NCI-H82 (cell line): ENCODE results near the gene VASP.

Experiments used
- DNase-seq: peaks from one replicate; lab custom pipeline; 2025; lab: John Stamatoyannopoulos, UW

Gene VASP

GRCh38 chr19:45506989-45507871 is at the start of gene VASP:
Gene VASP, plus strand, starts transcription at chr19:45507479. Its CDS starts 293 bp downstream, at chr19:45507772.
- peak; percentile 92 for DNase-seq

DNA sequence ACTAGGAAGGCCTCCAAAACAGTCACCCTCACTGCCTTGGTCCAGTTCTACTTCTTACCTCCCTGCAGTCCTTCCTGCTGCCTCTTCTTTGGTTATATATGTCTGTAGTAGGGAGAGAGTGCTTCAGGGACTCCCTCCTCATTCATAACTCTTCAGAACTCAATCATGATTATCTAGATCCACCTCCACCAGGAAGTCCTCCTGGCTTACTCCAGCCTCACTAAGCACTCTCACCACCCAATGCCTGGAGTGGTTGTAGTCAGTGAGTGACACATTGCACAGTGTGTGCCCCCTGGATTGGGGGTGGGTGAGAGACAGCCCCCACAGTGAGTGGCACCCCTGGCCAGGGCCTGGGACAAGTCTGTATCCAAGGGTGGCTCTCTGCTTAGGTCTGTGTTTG is 49.5 kb upstream of the VASP start:
- DNase-seq, result no peak

DNA sequence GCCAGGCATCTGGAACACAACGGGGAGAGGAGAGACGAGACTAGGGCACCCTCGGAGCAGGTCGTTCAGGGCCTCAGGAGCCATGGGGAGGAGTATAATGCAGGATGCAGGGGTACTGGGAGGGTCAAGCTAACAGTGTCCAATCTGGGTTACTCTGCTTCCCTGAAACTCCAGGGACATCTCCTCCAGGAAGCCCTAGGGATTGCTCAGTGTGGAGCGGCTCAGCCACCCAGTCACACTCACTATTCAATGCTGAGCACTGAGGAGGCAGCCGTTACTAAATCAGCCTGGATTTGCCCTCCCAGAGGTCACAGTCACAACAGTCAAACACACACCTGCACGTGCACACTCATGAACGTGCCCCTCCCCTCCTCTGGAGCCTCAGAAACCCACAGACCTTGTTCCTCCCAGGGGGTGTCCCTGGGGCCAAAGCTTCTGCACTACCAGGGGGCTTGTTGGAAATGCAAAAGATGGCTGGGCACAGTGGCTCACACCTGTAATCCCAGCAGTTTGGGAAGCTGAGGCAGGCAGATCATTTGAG is 46.4 kb upstream of the VASP start:
- DNase-seq, result no peak

- DNase-seq, result no peak
Observed at GRCh38 chr19:45462174-45462573, 45.1 kb upstream of the VASP start.

GRCh38 chr19:45463241-45463640 is 44.0 kb upstream of the VASP start:
- DNase-seq, result no peak

GRCh38 chr19:45464274-45464673 is 43.0 kb upstream of the VASP start:
- DNase-seq, result no peak

DNA sequence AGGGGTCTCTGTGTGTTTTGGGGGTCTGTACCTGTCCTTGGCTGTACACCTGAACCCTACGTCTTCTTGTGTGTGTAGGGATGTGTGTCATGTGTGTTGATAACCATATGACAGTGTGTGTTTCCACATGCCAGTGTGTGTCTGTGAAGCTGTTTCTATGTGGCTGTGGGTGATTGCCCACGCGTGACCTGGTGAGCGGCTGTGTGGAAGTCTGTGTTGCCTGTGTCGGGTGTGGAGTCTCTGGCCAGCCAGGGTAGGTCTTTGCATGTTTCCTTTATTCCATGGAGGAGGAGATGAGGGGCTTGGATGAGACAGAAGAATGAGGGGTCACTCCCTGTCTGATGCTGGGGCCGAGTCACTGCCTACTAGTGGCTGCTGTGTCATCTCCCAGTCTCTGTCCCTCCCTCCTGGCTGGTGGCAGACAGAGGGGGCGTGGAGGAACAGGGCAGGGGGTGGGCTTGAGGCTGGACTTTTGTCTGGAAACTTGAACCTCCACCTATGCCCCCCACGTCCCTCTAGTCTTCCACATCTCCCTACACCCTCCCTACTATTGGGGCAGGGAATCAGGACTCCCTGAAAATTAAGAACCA is 42.3 kb upstream of the VASP start:
- DNase-seq, result no peak

- peak; percentile 55 for DNase-seq
Observed at GRCh38 chr19:45467115-45467455, 40.2 kb upstream of the VASP start.

- peak; percentile 97 for DNase-seq
Observed at GRCh38 chr19:45467456-45468158, 39.7 kb upstream of the VASP start, which contains the start of gene FOSB. Gene FOSB, plus strand, starts transcription at chr19:45467996. Its CDS starts 591 bp downstream, at chr19:45468587.

DNA sequence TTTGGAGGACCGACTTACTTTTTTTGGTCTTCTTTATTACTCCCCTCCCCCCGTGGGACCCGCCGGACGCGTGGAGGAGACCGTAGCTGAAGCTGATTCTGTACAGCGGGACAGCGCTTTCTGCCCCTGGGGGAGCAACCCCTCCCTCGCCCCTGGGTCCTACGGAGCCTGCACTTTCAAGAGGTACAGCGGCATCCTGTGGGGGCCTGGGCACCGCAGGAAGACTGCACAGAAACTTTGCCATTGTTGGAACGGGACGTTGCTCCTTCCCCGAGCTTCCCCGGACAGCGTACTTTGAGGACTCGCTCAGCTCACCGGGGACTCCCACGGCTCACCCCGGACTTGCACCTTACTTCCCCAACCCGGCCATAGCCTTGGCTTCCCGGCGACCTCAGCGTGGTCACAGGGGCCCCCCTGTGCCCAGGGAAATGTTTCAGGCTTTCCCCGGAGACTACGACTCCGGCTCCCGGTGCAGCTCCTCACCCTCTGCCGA is 39.1 kb upstream of the VASP start:
- peak; percentile 49 for DNase-seq

GRCh38 chr19:45468803-45469131 is 38.5 kb upstream of the VASP start:
- peak; percentile 79 for DNase-seq

GRCh38 chr19:45469132-45469944 is 37.9 kb upstream of the VASP start:
- DNase-seq, result peak; percentile 97

- DNase-seq, result no peak
Observed at GRCh38 chr19:45469945-45470761, 37.1 kb upstream of the VASP start.

DNA sequence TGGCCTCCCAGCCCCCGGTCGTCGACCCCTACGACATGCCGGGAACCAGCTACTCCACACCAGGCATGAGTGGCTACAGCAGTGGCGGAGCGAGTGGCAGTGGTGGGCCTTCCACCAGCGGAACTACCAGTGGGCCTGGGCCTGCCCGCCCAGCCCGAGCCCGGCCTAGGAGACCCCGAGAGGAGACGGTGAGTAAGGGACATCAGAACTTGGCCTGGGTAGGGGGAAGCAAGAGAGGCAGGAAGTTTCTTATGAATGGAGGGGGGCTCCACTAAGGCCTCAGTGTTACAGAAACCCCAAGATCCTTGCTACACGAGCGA is 36.6 kb upstream of the VASP start:
- no peak for DNase-seq

DNA sequence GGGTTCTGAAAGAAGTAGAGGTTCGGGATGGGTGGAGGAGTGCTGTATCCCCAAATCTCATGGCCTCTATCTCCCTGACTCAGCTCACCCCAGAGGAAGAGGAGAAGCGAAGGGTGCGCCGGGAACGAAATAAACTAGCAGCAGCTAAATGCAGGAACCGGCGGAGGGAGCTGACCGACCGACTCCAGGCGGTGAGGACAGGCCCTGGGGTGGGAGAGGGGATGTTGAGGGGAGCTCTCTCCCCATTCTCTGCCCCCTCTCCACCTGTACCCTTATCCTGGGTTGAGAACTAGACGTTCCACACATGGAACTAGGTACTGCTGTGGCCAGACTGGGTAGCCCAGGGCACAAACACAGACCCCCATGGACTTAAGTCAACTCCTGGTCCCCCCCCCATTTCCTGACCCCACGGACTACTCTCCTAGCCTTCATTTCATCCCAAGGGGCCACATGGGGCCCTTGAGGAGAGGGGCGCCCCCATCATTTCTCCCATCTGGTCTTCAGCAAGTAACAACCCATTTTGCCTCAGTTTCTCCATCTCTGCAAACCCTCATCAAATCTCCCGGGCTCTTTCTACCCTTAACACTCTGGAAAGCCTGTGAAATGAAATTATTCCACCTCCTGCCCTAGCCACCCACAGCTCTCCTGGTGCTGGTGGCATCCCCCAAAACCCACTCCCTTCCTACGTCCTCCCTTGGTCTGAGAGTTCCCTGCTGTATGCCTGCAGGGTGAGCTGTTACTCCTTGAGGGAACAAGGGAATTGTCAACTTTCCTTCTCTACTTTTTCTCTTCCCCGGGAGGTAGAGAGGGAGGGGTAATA is 36.0 kb upstream of the VASP start:
- DNase-seq, result no peak

- DNase-seq, result no peak
Observed at GRCh38 chr19:45471931-45472562, 35.2 kb upstream of the VASP start.

- DNase-seq, result no peak
Observed at GRCh38 chr19:45472563-45473366, 34.5 kb upstream of the VASP start.

DNA sequence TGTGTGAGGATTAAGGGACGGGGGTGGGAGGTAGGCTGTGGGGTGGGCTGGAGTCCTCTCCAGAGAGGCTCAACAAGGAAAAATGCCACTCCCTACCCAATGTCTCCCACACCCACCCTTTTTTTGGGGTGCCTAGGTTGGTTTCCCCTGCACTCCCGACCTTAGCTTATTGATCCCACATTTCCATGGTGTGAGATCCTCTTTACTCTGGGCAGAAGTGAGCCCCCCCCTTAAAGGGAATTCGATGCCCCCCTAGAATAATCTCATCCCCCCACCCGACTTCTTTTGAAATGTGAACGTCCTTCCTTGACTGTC is 34.0 kb upstream of the VASP start:
- DNase-seq, result no peak
